GM18861 (cell line): Measurements from ENCODE around the gene C4orf50.
"Not testable (repeated sequence)": the region's sequence is repeated elsewhere in the genome, so short reads cannot be mapped to it uniquely, and the experiment has no call there.

Experiments used
- ATAC-seq: cut with Tn5 transposase; IDR thresholded peaks from one replicate; pipeline ENCODE4 v1.9.1; 2021; ENCODE audit not compliant: unreplicated experiment

Gene C4orf50

GRCh38 chr4:5869966-5870619 lies 148.1 kb downstream of the C4orf50 start:
- ATAC-seq = no peak

- no peak for ATAC-seq
Measured at GRCh38 chr4:5867866-5868265, 150.4 kb downstream of the C4orf50 start.

- ATAC-seq = no peak
Measured at GRCh38 chr4:5866841-5867813, 151.1 kb downstream of the C4orf50 start.

- no peak for ATAC-seq
Measured at GRCh38 chr4:5865896-5866599, 152.2 kb downstream of the C4orf50 start.

GRCh38 chr4:5863461-5864113 lies 154.6 kb downstream of the C4orf50 start:
- ATAC-seq = no peak

GRCh38 chr4:5858020-5858769 lies 160.0 kb downstream of the C4orf50 start:
- ATAC-seq = no peak

GRCh38 chr4:5857199-5857598 lies 161.0 kb downstream of the C4orf50 start:
- no peak for ATAC-seq

- not testable (repeated sequence) for ATAC-seq
Measured at GRCh38 chr4:5856362-5856761, 161.9 kb downstream of the C4orf50 start.

- ATAC-seq = no peak
Measured at GRCh38 chr4:5854929-5855328, 163.3 kb downstream of the C4orf50 start.

GRCh38 chr4:5852523-5853202 lies 165.6 kb downstream of the C4orf50 start:
- no peak for ATAC-seq

GRCh38 chr4:5851637-5852301 lies 166.5 kb downstream of the C4orf50 start:
- no peak for ATAC-seq
